Endodermal cell (in vitro differentiated cells): Measurements from ENCODE around the gene DOK3. TPM values are rescaled to one million over a fixed set of nuclear protein-coding genes. Genes with fewer than 3 reads are reported as not detected.
A peak's percentile ranks its signal among the peaks of the same experiment; 100 is the strongest.

ENCODE experiments used
- DNase-seq: peaks from one replicate; pipeline ENCODE4 v3.0.0-alpha.2; 2017
- H3K27ac ChIP-seq: 2 replicates; pipeline ENCODE4 v1.5.1; 2013; ENCODE audit warnings: mild to moderate bottlenecking, low read depth, low read length, moderate library complexity
- H3K27me3 ChIP-seq: 2 replicates; pipeline ENCODE4 v1.6.1; 2013; ENCODE audit warnings: mild to moderate bottlenecking, low read length, moderate library complexity; ENCODE audit not compliant: insufficient read depth, control insufficient read depth, poor library complexity, severe bottlenecking
- H3K36me3 ChIP-seq: 2 replicates; pipeline ENCODE4 v1.7.0; 2013; ENCODE audit warnings: mild to moderate bottlenecking, low read length, moderate library complexity; ENCODE audit not compliant: control insufficient read depth, insufficient read depth
- H3K4me1 ChIP-seq: one replicate; pipeline ENCODE4 v1.7.0; 2013; ENCODE audit warnings: low read length; ENCODE audit not compliant: control insufficient read depth, insufficient read depth
- H3K4me3 ChIP-seq: 2 replicates; pipeline ENCODE4 v1.5.1; 2013; ENCODE audit warnings: mild to moderate bottlenecking, low read length, moderate library complexity
- H3K9ac ChIP-seq: 2 replicates; pipeline ENCODE4 v1.6.1; 2013; ENCODE audit warnings: mild to moderate bottlenecking, low read length, moderate library complexity; ENCODE audit not compliant: poor library complexity, severe bottlenecking; ENCODE audit errors: extremely low read depth
- H3K9me3 ChIP-seq: 2 replicates; pipeline ENCODE4 v1.6.1; 2013; ENCODE audit warnings: mild to moderate bottlenecking, low read length, moderate library complexity; ENCODE audit not compliant: control insufficient read depth
- H3K27ac Mint-ChIP-seq: 2 replicates; pipeline ENCODE4 v1.8.0; 2020; ENCODE audit warnings: mixed read lengths
- H3K27me3 Mint-ChIP-seq: 2 replicates; pipeline ENCODE4 v1.8.0; 2021; ENCODE audit warnings: mild to moderate bottlenecking, mixed read lengths; ENCODE audit not compliant: insufficient read depth
- H3K36me3 Mint-ChIP-seq: 2 replicates; pipeline ENCODE4 v1.8.0; 2020; ENCODE audit warnings: low read depth, mixed read lengths
- H3K4me1 Mint-ChIP-seq: 2 replicates; pipeline ENCODE4 v1.8.0; 2020; ENCODE audit warnings: mixed read lengths
- H3K4me3 Mint-ChIP-seq: 2 replicates; pipeline ENCODE4 v1.8.0; 2020; ENCODE audit warnings: mild to moderate bottlenecking, moderate library complexity, mixed read lengths
- H3K9me3 Mint-ChIP-seq: 2 replicates; pipeline ENCODE4 v1.8.0; 2020; ENCODE audit warnings: mild to moderate bottlenecking, mixed read lengths
- CTCF ChIP-seq: fragments of 200-600 bp; sonication (generic); conservative IDR thresholded peaks from 2 replicates; pipeline ENCODE4 v1.5.0; 2021; ENCODE audit warnings: antibody characterized with exemption, mild to moderate bottlenecking
- WGBS, 2 experiments: methylation state at CpG; one replicate each; pipeline versions ENCODE4 v1.1.5 to v1.1.7; 2013; ENCODE audit warnings: missing lambda C conversion rate in 2 of 2, mixed read lengths in 1 of 2; ENCODE audit not compliant: insufficient coverage in 1 of 2, insufficient read length in 1 of 2; 5-methylcytosine and 5-hydroxymethylcytosine counted together
- total RNA-seq, 2 donors: library from RNA; stranded (reverse); fragmentation: NEBNext Ultra II Directional in 1 of 2; extraction: Animal tissue kit (Norgen Biotek cat#: 25700) in 1 of 2; gene quantifications; 2 replicates in 1 of 2; 3 replicates in 1 of 2; pipeline ENCODE4 v1.2.1, GENCODE V29; 2021

DOK3 gene
- total RNA-seq, 2 donors from 2014 or later = 2.1 to 7.7 TPM

GRCh38 chr5:177555665-177556064 is 46.0 kb upstream of the DOK3 start:
- Histone ChIP-seq H3K27me3 (no peaks in the 10 kb centered on the region), H3K4me1 (peaks cover 9% of the 10 kb centered on the region), H3K9ac (no peak overlapping the region), H3K9me3 (peaks cover 3% of the 10 kb centered on the region), H3K27ac (no peak overlapping the region), H3K4me3 (no peak overlapping the region), H3K36me3 (peaks cover 24% of the 10 kb centered on the region)
- Mint-ChIP-seq H3K27me3 (no peaks in the 10 kb centered on the region), H3K4me1 (peaks cover 13% of the 10 kb centered on the region), H3K4me3 (no peak overlapping the region), H3K9me3 (peaks cover 13% of the 10 kb centered on the region), H3K36me3 (peaks cover 24% of the 10 kb centered on the region), H3K27ac (no peak overlapping the region)
- TF ChIP-seq CTCF = no peak
- WGBS, 2 experiments = 96 to 100% methylated on average over 3 to 5 of the region's 5 CpGs
- no peak for DNase-seq

- Mint-ChIP-seq H3K36me3 (peaks cover 27% of the 10 kb centered on the region), H3K27me3 (no peaks in the 10 kb centered on the region)
- WGBS, 2 experiments = 83 to 94% methylated on average over 1 to 2 of the region's 2 CpGs
These were observed 45.6 kb upstream of the DOK3 start for GRCh38 chr5:177555228-177555627.

GRCh38 chr5:177554474-177555111 is 45.0 kb upstream of the DOK3 start, which contains the start of gene FAM193B:
Gene FAM193B, minus strand, starts transcription at chr5:177554563. Its CDS starts 105 bp downstream, at chr5:177554458.
- peak; percentile 63 for TF ChIP-seq CTCF
- DNase-seq = peak; percentile 99
- H3K27ac Mint-ChIP-seq = peak within 1 kb of the TSS; percentile 83

More at GRCh38 chr5:177555228-177555627, 45.6 kb upstream of the DOK3 start:
- peak overlapping the region; percentile 58 for H3K4me3 ChIP-seq
- Mint-ChIP-seq H3K9me3 (peaks cover 9% of the 10 kb centered on the region), H3K4me3 (peak overlapping the region; percentile 82), H3K27ac (no peak overlapping the region), H3K4me1 (peaks cover 13% of the 10 kb centered on the region)
- no peak overlapping the region for H3K9ac ChIP-seq
- H3K9me3 ChIP-seq = no peaks in the 10 kb centered on the region
- no peaks in the 10 kb centered on the region for H3K27me3 ChIP-seq
- H3K36me3 ChIP-seq = peaks cover 29% of the 10 kb centered on the region
- TF ChIP-seq CTCF = no peak
- DNase-seq = no peak
- no peak overlapping the region for H3K27ac ChIP-seq
- peaks cover 9% of the 10 kb centered on the region for H3K4me1 ChIP-seq

More at GRCh38 chr5:177554474-177555111, 45.0 kb upstream of the DOK3 start, which contains the start of gene FAM193B:
- WGBS, 2 experiments = 16 to 38% methylated on average over 21 to 49 of the region's 49 CpGs
- peaks cover 13% of the 10 kb centered on the region for H3K4me1 Mint-ChIP-seq
- Histone ChIP-seq H3K27me3 (no peaks in the 10 kb centered on the region), H3K4me3 (peak within 1 kb of the TSS; percentile 92), H3K9me3 (no peaks in the 10 kb centered on the region), H3K9ac (peak within 1 kb of the TSS; percentile 61), H3K27ac (peak within 1 kb of the TSS; percentile 33), H3K36me3 (peaks cover 35% of the 10 kb centered on the region), H3K4me1 (peaks cover 9% of the 10 kb centered on the region)
- peaks cover 29% of the 10 kb centered on the region for H3K36me3 Mint-ChIP-seq
- H3K9me3 Mint-ChIP-seq = peaks cover 7% of the 10 kb centered on the region
- peak within 1 kb of the TSS; percentile 82 for H3K4me3 Mint-ChIP-seq
- no peaks in the 10 kb centered on the region for H3K27me3 Mint-ChIP-seq
